Osteoblast (primary cell): ENCODE results near the gene GGCT. TPM values are rescaled to one million over a fixed set of nuclear protein-coding genes. Genes with fewer than 3 reads are reported as not detected.

Experiments
- DNase-seq: peaks from one replicate; pipeline ENCODE4 v3.0.0; 2011; ENCODE audit warnings: low spot score, mixed read lengths; ENCODE audit not compliant: insufficient read length; ENCODE audit errors: missing footprints
- H2AFZ ChIP-seq: 2 replicates; pipeline ENCODE4 v1.6.0; 2011; ENCODE audit warnings: mild to moderate bottlenecking, low read length
- H3K27ac ChIP-seq: 2 replicates; pipeline ENCODE4 v1.5.1; 2011; ENCODE audit warnings: mild to moderate bottlenecking, low read depth, low read length, moderate library complexity
- H3K27me3 ChIP-seq: 2 replicates; pipeline ENCODE4 v1.6.0; 2012; ENCODE audit warnings: mild to moderate bottlenecking, control low read depth, inconsistent platforms, low read length, moderate library complexity; ENCODE audit not compliant: insufficient read depth
- H3K36me3 ChIP-seq: 2 replicates; pipeline ENCODE4 v1.5.1; 2011; ENCODE audit warnings: mild to moderate bottlenecking, low read length, control low read depth, moderate library complexity; ENCODE audit not compliant: insufficient read depth
- H3K4me1 ChIP-seq: 2 replicates; pipeline ENCODE4 v1.5.1; 2011; ENCODE audit warnings: mild to moderate bottlenecking, low read length, control low read depth, moderate library complexity; ENCODE audit not compliant: insufficient read depth
- H3K4me2 ChIP-seq: 2 replicates; pipeline ENCODE4 v1.6.0; 2011; ENCODE audit warnings: mild to moderate bottlenecking, low read length; ENCODE audit not compliant: insufficient read depth
- H3K4me3 ChIP-seq: fragments of 200-600 bp; sonication (generic); 3 replicates; pipeline ENCODE4 v1.5.1; 2012; ENCODE audit warnings: mild to moderate bottlenecking, low read length, inconsistent platforms; ENCODE audit not compliant: insufficient read depth
- H3K79me2 ChIP-seq: 2 replicates; pipeline ENCODE4 v1.6.0; 2012; ENCODE audit warnings: mild to moderate bottlenecking, low read length, control low read depth, inconsistent platforms; ENCODE audit not compliant: insufficient read depth
- H3K9me3 ChIP-seq: 2 replicates; pipeline ENCODE4 v1.5.1; 2011; ENCODE audit warnings: low read depth, low read length, control low read depth
- H4K20me1 ChIP-seq: 2 replicates; pipeline ENCODE4 v1.6.0; 2012; ENCODE audit warnings: mild to moderate bottlenecking, low read length, control low read depth; ENCODE audit not compliant: insufficient read depth
- total RNA-seq: library from RNA; depleted of rRNA; stranded (reverse); fragments of >200 nt; gene quantifications from 2 replicates; pipeline ENCODE4 v1.2.3, GENCODE V29; 2012
- TF ChIP-seq, protein P1 (sequence below): IDR thresholded peaks from 2 replicates; pipeline ENCODE4 v1.5.1; 2011; ENCODE audit warnings: mild to moderate bottlenecking, low read depth, low read length, moderate library complexity; ENCODE audit errors: extremely low read depth

Gene GGCT
- total RNA-seq, 1 donor = 24.2 TPM

DNA sequence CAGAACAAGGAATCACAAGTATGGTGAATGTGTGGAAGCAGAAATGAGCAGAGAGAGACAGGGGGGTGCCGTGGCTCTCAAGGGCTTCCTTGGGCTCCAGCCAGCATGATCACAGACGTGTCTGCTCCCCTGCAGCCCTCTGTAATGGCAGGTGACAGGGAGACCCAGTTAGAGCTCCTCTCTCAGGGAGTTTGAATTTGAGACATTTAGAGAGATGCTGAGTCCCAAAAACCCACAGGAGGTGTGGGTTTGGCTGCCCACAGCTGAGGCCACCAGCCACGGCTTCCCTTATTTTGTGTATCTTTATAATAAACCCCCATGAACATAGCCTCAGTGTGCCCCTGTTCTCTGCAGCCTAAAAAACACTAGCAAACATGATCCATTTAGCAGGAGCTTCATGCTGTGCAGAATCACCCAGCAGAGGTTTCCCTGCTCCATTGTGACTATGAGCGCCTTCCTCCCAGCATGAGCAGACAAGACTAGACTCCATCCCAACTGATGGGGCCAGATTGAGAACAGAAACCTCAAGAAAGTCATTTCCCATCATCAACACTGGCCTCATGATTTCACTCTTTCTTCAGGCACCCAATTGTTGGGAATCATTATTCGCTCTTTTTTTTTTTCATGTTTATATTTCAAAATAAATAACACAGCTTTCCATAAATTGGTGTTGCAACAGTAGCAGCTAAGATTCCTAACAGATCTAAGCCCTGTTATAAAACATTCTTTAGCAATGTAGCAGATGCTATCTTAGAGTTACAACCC, 39.4 kb downstream of the GGCT start:
- Histone ChIP-seq H4K20me1 (no peaks in the 10 kb centered on the region), H3K9me3 (no peaks in the 10 kb centered on the region), H3K79me2 (peaks cover 38% of the 10 kb centered on the region), H3K4me3 (no peak overlapping the region), H3K4me2 (peak overlapping the region; percentile 3), H3K27ac (peak overlapping the region; percentile 68), H3K27me3 (no peaks in the 10 kb centered on the region), H3K4me1 (peaks cover 62% of the 10 kb centered on the region), H3K36me3 (no peaks in the 10 kb centered on the region), H2AFZ (no peak overlapping the region)
- DNase-seq = no peak
- TF ChIP-seq, protein P1, sequence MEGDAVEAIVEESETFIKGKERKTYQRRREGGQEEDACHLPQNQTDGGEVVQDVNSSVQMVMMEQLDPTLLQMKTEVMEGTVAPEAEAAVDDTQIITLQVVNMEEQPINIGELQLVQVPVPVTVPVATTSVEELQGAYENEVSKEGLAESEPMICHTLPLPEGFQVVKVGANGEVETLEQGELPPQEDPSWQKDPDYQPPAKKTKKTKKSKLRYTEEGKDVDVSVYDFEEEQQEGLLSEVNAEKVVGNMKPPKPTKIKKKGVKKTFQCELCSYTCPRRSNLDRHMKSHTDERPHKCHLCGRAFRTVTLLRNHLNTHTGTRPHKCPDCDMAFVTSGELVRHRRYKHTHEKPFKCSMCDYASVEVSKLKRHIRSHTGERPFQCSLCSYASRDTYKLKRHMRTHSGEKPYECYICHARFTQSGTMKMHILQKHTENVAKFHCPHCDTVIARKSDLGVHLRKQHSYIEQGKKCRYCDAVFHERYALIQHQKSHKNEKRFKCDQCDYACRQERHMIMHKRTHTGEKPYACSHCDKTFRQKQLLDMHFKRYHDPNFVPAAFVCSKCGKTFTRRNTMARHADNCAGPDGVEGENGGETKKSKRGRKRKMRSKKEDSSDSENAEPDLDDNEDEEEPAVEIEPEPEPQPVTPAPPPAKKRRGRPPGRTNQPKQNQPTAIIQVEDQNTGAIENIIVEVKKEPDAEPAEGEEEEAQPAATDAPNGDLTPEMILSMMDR = no peak

DNA sequence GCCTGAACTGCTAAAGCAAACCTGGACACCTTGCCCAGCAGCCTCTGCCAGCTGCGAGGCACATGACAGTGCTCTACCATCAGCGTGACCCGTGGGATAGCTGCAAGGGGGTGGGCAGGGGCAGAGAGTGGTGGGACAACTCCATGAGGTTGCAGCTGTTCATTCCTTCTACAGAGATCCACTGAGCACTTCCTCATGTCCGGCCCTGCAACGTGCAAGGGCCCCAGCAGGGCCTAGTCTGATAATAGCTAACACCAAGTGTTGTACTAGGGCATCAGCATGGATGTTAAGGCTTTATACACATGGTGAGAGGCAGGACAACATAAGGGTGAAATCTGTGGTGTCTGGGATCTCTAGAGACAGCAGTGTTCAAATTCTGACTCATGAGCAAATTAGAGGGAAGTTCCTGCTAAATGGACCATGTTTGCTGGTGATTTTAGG, 40.4 kb downstream of the GGCT start:
- H3K4me2 ChIP-seq = no peak overlapping the region
- H3K79me2 ChIP-seq = peaks cover 33% of the 10 kb centered on the region
- no peaks in the 10 kb centered on the region for H3K27me3 ChIP-seq
- H3K27ac ChIP-seq = peak overlapping the region; percentile 68
- no peak overlapping the region for H3K4me3 ChIP-seq
- no peaks in the 10 kb centered on the region for H3K36me3 ChIP-seq
- H2AFZ ChIP-seq = no peak overlapping the region
- H4K20me1 ChIP-seq = no peaks in the 10 kb centered on the region
- H3K4me1 ChIP-seq = peaks cover 63% of the 10 kb centered on the region
- TF ChIP-seq, protein P1 = no peak
- H3K9me3 ChIP-seq = no peaks in the 10 kb centered on the region
- DNase-seq = no peak

DNA sequence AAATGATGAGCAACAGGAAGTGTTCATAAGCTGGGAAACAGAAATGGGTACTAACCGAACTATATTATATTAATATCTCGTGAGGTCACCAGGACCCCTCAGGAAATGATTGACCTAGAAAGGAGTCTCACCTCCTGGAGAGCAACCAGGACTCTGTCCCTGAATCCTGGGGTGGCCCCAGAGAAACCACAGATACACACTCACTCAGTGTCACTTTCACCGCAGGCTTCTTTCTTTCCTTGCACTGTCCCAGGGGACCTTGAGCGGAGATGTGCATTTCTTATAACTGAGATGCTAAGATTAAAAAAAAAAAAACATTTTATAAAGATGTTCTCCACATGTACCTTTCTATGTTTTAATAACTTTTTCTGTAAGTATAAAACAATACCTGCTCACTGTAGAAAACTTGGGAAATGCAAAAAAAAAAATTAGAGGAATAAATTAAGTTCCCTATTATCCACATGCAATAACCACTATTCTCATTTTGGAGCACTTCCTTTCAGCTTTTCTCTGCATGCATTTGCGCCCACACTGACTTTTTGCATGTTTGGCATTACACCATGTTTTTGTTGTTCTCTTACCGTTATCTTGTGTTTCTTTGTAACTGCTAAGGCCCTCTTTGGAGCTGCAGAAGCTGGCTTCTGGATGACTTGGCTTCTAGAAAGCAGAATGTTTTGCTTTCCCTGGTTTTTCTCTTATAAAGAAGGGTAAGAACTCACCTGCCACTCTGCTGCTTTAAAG, 41.1 kb downstream of the GGCT start:
- H2AFZ ChIP-seq = no peak overlapping the region
- no peak for DNase-seq
- no peaks in the 10 kb centered on the region for H4K20me1 ChIP-seq
- no peaks in the 10 kb centered on the region for H3K27me3 ChIP-seq
- no peaks in the 10 kb centered on the region for H3K36me3 ChIP-seq
- H3K4me2 ChIP-seq = no peak overlapping the region
- peaks cover 31% of the 10 kb centered on the region for H3K79me2 ChIP-seq
- H3K27ac ChIP-seq = peak overlapping the region; percentile 68
- peaks cover 63% of the 10 kb centered on the region for H3K4me1 ChIP-seq
- no peak overlapping the region for H3K4me3 ChIP-seq
- TF ChIP-seq, protein P1 = no peak
- no peaks in the 10 kb centered on the region for H3K9me3 ChIP-seq

DNA sequence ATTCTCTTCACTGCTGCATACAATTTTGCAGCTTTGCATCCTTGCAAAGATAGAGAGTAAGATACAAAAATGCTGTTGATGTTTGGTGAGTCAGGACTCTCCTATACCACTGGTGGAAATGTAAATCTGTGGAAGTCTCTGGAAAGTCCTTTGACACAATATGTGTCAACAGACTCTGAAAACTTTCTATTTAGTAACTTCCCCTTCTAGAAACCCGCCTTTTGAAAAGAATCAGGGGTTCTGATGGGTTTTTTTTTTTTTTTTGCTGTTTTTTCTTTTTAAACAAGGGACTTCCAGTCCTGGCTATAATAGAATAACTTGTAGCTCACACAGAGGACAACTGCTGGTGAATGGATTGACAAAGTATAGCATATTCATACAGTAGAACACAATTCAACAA, 42.5 kb downstream of the GGCT start:
- Histone ChIP-seq H3K36me3 (no peaks in the 10 kb centered on the region), H3K4me2 (no peak overlapping the region), H3K4me1 (peaks cover 63% of the 10 kb centered on the region)

More for the DNA sequence above, 42.5 kb downstream of the GGCT start:
- Histone ChIP-seq H3K4me3 (no peak overlapping the region), H3K27ac (no peak overlapping the region), H3K79me2 (peaks cover 20% of the 10 kb centered on the region), H4K20me1 (no peaks in the 10 kb centered on the region), H3K27me3 (no peaks in the 10 kb centered on the region), H3K9me3 (no peaks in the 10 kb centered on the region), H2AFZ (no peak overlapping the region)
- TF ChIP-seq, protein P1 = no peak
- no peak for DNase-seq
